NCI-H1436 treated with DMSO at 0.1 percent for 48 hours (cell line): ENCODE results near the gene RAB22A.
"Not testable (repeated sequence)": the region's sequence is repeated elsewhere in the genome, so short reads cannot be mapped to it uniquely, and the experiment has no call there.

Experiments
- DNase-seq: peaks from one replicate; lab custom pipeline; 2025; lab: John Stamatoyannopoulos, UW

Gene RAB22A

GRCh38 chr20:58344741-58345140 is 35.2 kb downstream of the RAB22A start:
- DNase-seq: no peak

DNA sequence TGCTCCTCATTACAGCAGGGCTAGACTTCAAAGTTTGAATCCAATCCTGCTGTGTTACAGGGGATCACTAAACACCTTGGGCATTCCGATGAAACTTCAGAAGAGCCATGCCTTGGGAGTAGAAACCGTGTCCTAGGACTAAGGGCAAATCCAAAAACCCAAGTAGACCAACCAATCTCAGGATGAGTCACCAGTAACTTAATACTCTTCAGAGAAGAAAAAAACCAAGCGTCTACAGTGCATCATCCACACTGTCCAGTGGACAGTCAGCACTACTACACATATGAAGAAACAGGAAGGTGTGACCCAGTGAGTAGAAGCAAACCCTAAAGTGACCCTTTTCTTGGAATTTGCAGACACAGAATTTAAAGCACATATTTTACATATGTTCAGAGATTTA is 40.1 kb downstream of the RAB22A start:
- DNase-seq: no peak

- no peak for DNase-seq
Observed at GRCh38 chr20:58352468-58352867, 43.0 kb downstream of the RAB22A start.

DNA sequence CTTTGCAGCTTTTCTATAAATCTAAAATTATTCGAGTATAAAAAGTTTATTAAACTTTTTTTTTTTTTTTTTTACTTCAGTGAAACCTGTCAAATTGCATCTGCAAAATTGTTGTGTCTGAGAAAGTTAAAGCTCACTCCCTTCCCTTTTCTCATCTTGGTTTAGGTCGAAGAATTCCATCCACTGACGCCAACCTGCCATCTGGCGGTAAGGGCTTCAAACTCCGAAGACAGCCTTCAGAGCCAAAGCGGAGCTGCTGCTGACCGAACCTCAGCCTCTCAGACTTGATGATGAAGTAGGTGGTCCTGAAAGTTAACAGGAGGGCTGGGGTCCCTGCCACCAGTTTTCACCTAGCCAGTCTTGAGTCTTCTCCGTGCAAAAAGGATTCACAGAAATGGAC is 49.9 kb downstream of the RAB22A start:
- no peak for DNase-seq

GRCh38 chr20:58360936-58361335 is 51.4 kb downstream of the RAB22A start:
- no peak for DNase-seq

GRCh38 chr20:58361481-58362205 is 52.1 kb downstream of the RAB22A start:
- DNase-seq: no peak

DNA sequence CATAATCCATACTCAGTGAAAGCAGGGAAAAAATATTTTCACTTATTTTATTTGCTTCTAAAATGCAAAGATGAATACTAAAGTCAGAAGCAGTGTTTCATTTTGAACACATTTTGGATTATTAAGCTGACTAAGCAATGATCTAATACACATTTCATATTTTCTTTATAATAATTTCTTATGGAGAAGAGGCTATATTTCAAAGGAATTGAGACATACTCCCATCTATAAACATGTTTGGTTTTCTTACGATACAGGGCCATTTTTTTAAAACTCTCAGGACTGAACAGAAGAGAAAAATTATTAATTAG is 52.6 kb downstream of the RAB22A start:
- DNase-seq: no peak

DNA sequence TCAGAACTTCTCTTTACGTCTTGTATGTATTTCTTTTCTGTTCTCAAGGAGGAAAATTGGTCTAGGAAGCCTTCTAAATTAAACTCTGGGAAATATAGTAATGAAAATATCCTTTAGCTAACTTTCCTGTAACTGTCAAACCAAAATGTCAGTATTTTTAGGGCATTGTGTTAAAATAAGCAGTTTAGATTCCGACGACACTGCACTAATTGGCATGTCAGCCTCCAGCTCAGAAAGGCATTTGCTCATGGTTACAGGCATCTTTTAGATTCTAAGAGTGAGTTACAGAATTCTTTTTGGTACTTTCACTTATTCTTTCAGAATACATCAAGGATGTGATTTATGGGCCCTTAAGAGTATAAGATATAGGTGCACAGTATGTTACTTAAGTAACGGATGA is 53.5 kb downstream of the RAB22A start:
- no peak for DNase-seq

DNA sequence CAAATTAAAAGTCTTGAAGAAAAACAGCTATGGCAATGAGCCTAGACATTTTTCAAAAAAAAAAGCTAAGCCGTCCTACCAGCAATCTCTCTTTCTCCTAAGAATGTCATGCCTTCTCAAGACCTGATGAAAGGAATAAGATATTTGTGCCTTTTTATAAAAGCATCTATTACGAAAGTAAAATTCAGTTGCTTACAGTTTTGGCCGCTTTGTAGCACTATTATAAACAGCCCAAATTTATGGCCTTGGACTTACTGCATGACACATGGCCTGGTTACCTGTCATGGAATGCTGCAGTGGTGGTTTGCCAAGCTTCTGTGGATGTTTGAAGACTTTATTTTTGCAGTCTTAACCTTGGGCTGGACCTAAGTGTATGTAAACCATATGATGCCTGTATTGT is 57.4 kb downstream of the RAB22A start:
- DNase-seq: no peak

GRCh38 chr20:58372806-58373205 is 63.3 kb downstream of the RAB22A start:
- DNase-seq: no peak

DNA sequence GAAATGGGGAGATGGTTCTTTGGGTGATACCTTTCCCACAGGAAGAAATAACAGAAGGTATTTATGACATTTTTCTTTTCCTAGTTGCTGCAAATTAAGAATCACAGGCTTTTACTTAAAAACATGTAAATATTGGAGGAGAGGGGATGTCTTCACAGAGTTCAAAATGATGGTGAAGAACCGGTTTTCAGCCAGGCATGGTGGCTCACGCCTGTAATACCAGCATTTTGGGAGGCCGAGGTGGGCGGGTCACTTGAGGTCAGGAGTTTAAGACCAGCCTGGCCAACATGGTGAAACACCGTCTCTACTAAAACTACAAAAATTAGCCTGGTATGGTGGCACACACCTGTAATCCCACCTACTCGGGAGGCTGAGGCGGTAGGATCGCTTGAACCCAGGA is 63.8 kb downstream of the RAB22A start:
- not testable (repeated sequence) for DNase-seq

GRCh38 chr20:58374027-58374850 is 64.7 kb downstream of the RAB22A start:
- DNase-seq: no peak

- DNase-seq: no peak
Observed at GRCh38 chr20:58374906-58375758, 65.6 kb downstream of the RAB22A start.

DNA sequence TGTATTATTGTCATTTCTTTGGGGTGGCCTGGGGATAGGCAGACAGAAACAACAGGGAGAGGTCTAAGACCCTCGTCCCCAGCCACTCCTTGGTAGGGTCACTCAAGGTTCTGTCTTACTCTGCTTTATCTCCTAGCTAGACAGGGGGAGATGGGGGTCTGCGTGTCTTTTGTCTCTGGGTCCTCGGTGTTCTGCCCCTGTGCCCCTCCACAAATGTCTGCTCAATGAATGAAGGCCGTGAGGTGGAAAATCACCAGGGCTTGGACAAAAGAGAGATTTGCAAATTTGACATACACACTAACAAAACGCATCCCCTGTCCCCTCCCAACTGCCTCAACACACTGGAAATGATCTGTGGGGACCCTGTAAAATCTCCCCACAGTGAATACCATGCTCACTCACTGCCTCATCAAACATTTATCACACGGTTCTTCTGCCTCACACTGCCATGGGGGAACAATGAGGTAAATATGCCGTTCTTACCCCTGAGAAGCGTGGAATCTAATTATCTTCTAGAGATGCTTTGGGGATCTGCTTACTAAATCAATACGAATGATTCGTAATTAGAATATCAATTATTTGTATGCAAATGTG is 66.3 kb downstream of the RAB22A start:
- DNase-seq: no peak

- DNase-seq: no peak
Observed at GRCh38 chr20:58377017-58377416, 67.5 kb downstream of the RAB22A start.

GRCh38 chr20:58377766-58378401 is 68.4 kb downstream of the RAB22A start:
- no peak for DNase-seq

GRCh38 chr20:58378704-58379103 is 69.2 kb downstream of the RAB22A start:
- no peak for DNase-seq

GRCh38 chr20:58381627-58382026 is 72.1 kb downstream of the RAB22A start:
- no peak for DNase-seq

DNA sequence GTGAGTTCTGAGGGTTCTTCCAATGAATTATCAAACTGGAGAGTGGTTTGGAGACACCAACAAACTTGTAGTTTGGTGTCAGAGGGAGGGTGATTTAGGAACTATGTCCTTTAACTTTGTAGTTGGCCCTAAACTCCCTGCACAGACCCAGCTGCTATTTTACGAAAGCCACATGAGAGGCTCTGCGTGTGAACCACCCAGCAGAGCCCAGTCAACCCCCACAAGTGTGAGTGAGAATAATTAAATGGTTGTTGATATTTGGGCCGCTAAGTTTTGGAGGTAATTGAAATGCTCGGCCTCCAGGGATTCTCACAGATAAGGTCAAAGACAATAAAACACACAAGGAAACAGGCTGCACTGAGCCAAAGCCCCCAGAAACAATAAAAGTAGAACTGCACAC is 72.6 kb downstream of the RAB22A start:
- DNase-seq: no peak

DNA sequence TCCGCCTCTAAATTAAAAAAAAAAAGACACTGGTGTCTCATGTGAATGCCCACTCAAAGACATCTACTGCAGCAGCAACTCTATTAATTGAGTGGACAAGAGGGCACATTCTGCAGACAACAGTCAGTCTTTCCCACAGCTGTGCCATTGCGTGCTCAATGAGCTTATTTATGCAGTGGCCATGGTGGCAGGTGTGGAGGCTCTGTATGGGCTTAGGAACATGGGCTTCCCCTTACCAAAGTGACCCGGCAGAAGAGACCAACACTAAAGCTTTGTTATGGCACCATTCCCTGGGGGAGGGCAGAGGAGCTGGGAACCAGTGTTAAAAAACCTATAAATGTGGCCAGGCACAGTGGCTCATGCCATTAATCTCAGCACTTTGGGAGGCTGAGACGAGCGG is 75.3 kb downstream of the RAB22A start:
- DNase-seq: no peak

- no peak for DNase-seq
Observed at GRCh38 chr20:58388028-58388601, 78.6 kb downstream of the RAB22A start.
